Astrocyte (in vitro differentiated cells and primary cell): ENCODE measurements around the gene WNT1. TPM values are rescaled to one million over a fixed set of nuclear protein-coding genes. Genes with fewer than 3 reads are reported as not detected.

Experiments used
- DNase-seq: peaks from one replicate; pipeline ENCODE4 v3.0.0-alpha.2; 2010; ENCODE audit warnings: low read depth
- FAIRE-seq: peaks from 2 replicates; lab custom pipeline; 2011; peaks lifted over from hg19 to GRCh38; lab: Jason Lieb, UNC
- H2AFZ ChIP-seq: 2 replicates; pipeline ENCODE4 v1.6.0; 2012; ENCODE audit warnings: low read depth, low read length, inconsistent platforms
- H3K27ac ChIP-seq: 2 replicates; pipeline ENCODE4 v1.5.1; 2011; ENCODE audit warnings: low read depth, low read length, inconsistent platforms
- H3K27me3 ChIP-seq: 2 replicates; pipeline ENCODE4 v1.6.0; 2011; ENCODE audit warnings: low read length, inconsistent platforms; ENCODE audit not compliant: insufficient read depth
- H3K36me3 ChIP-seq: 2 replicates; pipeline ENCODE4 v1.5.1; 2011; ENCODE audit warnings: low read length, inconsistent platforms; ENCODE audit not compliant: insufficient read depth
- H3K4me1 ChIP-seq: 2 replicates; pipeline ENCODE4 v1.5.1; 2011; ENCODE audit warnings: low read length, inconsistent platforms; ENCODE audit not compliant: insufficient read depth
- H3K4me2 ChIP-seq: 2 replicates; pipeline ENCODE4 v1.6.0; 2012; ENCODE audit warnings: low read length, inconsistent platforms
- H3K4me3 ChIP-seq: 2 replicates; pipeline ENCODE4 v1.5.1; 2011; ENCODE audit warnings: low read depth, mild to moderate bottlenecking, low read length, inconsistent platforms; ENCODE audit not compliant: insufficient read depth
- H3K79me2 ChIP-seq: 2 replicates; pipeline ENCODE4 v1.6.0; 2012; ENCODE audit warnings: mild to moderate bottlenecking, low read length, inconsistent platforms; ENCODE audit not compliant: insufficient read depth
- H3K9ac ChIP-seq: 2 replicates; pipeline ENCODE4 v1.6.0; 2012; ENCODE audit warnings: mild to moderate bottlenecking, low read length, inconsistent platforms
- H3K9me3 ChIP-seq: 2 replicates; pipeline ENCODE4 v1.5.1; 2012; ENCODE audit warnings: low read depth, mild to moderate bottlenecking, low read length, inconsistent platforms; ENCODE audit not compliant: insufficient read depth
- H4K20me1 ChIP-seq: 2 replicates; pipeline ENCODE4 v1.6.0; 2012; ENCODE audit warnings: low read length, inconsistent platforms; ENCODE audit not compliant: insufficient read depth
- H3K27ac Mint-ChIP-seq: one replicate; pipeline ENCODE4 v1.8.0; 2021; ENCODE audit warnings: mild to moderate bottlenecking, mixed read lengths; ENCODE audit not compliant: unreplicated experiment
- H3K27me3 Mint-ChIP-seq: one replicate; pipeline ENCODE4 v1.8.0; 2021; ENCODE audit warnings: low read depth, mixed read lengths; ENCODE audit not compliant: unreplicated experiment
- H3K36me3 Mint-ChIP-seq: one replicate; pipeline ENCODE4 v1.8.0; 2021; ENCODE audit warnings: low read depth, mixed read lengths; ENCODE audit not compliant: unreplicated experiment
- H3K4me1 Mint-ChIP-seq: one replicate; pipeline ENCODE4 v1.8.0; 2021; ENCODE audit warnings: low read depth, mixed read lengths; ENCODE audit not compliant: unreplicated experiment
- H3K4me3 Mint-ChIP-seq: one replicate; pipeline ENCODE4 v1.8.0; 2021; ENCODE audit warnings: mild to moderate bottlenecking, moderate library complexity, mixed read lengths; ENCODE audit not compliant: unreplicated experiment
- H3K9me3 Mint-ChIP-seq: one replicate; pipeline ENCODE4 v1.8.0; 2021; ENCODE audit warnings: mild to moderate bottlenecking, mixed read lengths; ENCODE audit not compliant: unreplicated experiment
- EZH2 ChIP-seq: IDR thresholded peaks from 2 replicates; pipeline ENCODE4 v1.6.1; 2012; ENCODE audit warnings: mild to moderate bottlenecking, low read length, inconsistent platforms; ENCODE audit not compliant: insufficient read depth
- total RNA-seq: library from RNA; stranded (reverse); gene quantifications from 2 replicates; pipeline ENCODE4 v1.2.1, GENCODE V29; 2021
- TF ChIP-seq, protein P1 (sequence below): IDR thresholded peaks from 2 replicates; pipeline ENCODE4 v1.5.1; 2011; ENCODE audit warnings: low read depth, mild to moderate bottlenecking, inconsistent platforms, low read length, moderate library complexity; ENCODE audit not compliant: insufficient read depth

Gene WNT1
- total RNA-seq, 1 donor from 2014 or later: not detected

DNA sequence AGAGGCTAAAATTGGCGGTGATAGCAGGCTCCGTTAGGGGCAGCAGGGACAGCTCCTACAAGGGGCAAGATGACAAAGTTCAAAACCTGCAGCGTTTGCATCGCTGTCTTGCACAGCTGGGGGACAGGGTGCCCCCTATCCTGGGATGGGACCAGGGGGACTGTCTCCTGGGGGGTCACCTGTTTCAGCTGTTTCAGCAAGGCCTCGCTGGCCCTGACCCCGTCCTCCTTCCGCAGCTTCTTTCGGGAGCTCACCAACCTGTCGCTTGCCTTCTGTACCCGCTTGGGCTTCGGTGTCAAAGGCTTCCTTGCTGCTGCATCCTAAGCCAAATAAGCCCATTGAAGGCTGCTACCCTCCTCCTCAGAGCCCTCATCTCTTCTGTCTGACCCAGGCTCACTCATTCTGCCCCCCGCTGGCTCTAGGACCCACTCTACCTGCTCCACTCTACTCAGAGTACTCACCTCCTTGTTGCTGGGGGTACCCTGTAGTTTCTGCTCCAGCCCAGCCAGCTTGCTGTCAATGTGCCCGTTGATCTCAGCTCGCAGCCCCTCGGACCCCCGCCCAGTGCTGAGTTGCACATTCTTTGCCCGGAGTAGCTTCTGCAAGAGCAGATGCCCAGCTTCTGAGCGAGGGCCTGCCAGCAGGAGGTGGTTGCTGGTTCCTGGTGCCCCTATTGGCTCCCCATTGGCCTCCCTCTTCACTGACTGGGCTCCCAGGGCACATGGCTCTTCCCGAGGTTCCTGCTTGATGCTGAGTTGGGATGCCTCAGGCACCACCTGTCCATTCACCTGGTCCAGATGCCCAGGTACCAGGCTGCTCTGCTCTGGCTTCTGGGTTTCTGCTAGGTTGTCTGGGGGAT, 52.8 kb downstream of the WNT1 start:
- Histone ChIP-seq H3K9me3 (no peaks in the 10 kb centered on the region), H3K4me3 (no peak overlapping the region), H3K79me2 (peaks cover 7% of the 10 kb centered on the region), H4K20me1 (peaks cover 74% of the 10 kb centered on the region), H3K4me2 (no peak overlapping the region), H3K4me1 (no peaks in the 10 kb centered on the region), H3K27me3 (no peaks in the 10 kb centered on the region), H3K27ac (no peak overlapping the region), H2AFZ (no peak overlapping the region), H3K9ac (no peak overlapping the region), H3K36me3 (peaks cover 50% of the 10 kb centered on the region)
- no peaks in the 10 kb centered on the region for H3K27me3 Mint-ChIP-seq
- TF ChIP-seq, protein P1, sequence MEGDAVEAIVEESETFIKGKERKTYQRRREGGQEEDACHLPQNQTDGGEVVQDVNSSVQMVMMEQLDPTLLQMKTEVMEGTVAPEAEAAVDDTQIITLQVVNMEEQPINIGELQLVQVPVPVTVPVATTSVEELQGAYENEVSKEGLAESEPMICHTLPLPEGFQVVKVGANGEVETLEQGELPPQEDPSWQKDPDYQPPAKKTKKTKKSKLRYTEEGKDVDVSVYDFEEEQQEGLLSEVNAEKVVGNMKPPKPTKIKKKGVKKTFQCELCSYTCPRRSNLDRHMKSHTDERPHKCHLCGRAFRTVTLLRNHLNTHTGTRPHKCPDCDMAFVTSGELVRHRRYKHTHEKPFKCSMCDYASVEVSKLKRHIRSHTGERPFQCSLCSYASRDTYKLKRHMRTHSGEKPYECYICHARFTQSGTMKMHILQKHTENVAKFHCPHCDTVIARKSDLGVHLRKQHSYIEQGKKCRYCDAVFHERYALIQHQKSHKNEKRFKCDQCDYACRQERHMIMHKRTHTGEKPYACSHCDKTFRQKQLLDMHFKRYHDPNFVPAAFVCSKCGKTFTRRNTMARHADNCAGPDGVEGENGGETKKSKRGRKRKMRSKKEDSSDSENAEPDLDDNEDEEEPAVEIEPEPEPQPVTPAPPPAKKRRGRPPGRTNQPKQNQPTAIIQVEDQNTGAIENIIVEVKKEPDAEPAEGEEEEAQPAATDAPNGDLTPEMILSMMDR: no peak
- TF ChIP-seq EZH2: no peak
- FAIRE-seq (no peak), DNase-seq (no peak)
- H3K9me3 Mint-ChIP-seq: no peaks in the 10 kb centered on the region
- peaks cover 10% of the 10 kb centered on the region for H3K36me3 Mint-ChIP-seq
- no peak overlapping the region for H3K4me3 Mint-ChIP-seq
- peak overlapping the region; percentile 62 for H3K27ac Mint-ChIP-seq
- H3K4me1 Mint-ChIP-seq: no peaks in the 10 kb centered on the region

DNA sequence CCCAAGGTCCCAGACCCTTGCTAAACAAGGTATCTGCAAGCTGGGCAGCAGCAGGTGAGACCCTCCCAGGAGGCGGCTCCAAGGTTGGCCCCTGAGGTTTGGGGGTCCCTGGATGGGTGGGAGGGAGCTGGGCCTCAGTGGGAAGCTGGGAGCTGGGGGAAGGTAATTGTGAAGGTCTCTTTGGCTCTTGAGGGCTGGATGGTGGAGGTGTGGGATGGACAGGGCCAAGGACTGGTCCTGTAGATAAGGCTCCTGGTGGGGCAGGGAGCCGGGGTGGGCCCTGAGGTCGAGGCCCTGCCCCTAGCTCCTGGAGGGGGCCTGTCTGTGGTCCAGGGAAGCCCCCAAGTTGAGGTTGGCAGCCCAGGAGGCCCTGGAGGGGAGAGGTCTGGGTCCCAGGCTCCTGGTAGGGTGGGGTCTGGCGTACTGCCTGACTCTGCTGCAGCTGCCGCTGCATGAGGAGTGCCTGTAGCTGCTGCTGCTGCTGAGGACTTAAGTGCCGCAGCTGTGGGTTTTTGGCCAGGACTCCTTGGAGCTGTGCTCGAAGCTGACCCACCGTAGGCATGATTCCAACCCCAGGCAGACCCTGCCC, 53.5 kb downstream of the WNT1 start:
- Mint-ChIP-seq H3K27ac (no peak overlapping the region), H3K9me3 (no peaks in the 10 kb centered on the region), H3K4me1 (no peaks in the 10 kb centered on the region), H3K4me3 (no peak overlapping the region), H3K36me3 (peaks cover 12% of the 10 kb centered on the region), H3K27me3 (no peaks in the 10 kb centered on the region)
- peaks cover 70% of the 10 kb centered on the region for H4K20me1 ChIP-seq
- no peaks in the 10 kb centered on the region for H3K27me3 ChIP-seq
- no peak overlapping the region for H2AFZ ChIP-seq
- no peak for FAIRE-seq
- H3K9ac ChIP-seq: no peak overlapping the region
- H3K79me2 ChIP-seq: peaks cover 8% of the 10 kb centered on the region
- TF ChIP-seq, protein P1: no peak
- TF ChIP-seq EZH2: no peak
- DNase-seq: no peak
- H3K4me3 ChIP-seq: no peak overlapping the region
- peaks cover 48% of the 10 kb centered on the region for H3K36me3 ChIP-seq
- no peaks in the 10 kb centered on the region for H3K9me3 ChIP-seq
- H3K4me1 ChIP-seq: no peaks in the 10 kb centered on the region
- H3K4me2 ChIP-seq: no peak overlapping the region
- H3K27ac ChIP-seq: no peak overlapping the region

Other genes starting within 250 kb of the WNT1 start
- 28.9 and 33.5 TPM in 2 replicates for gene ADCY6, start 189.2 kb upstream of the WNT1 start, total RNA-seq
- gene CACNB3, start 159.8 kb upstream of the WNT1 start, total RNA-seq: 36.2 and 40.5 TPM in 2 replicates
- 66.7 and 77.1 TPM in 2 replicates for gene DDX23, start 126.2 kb upstream of the WNT1 start, total RNA-seq
- gene RND1, start 112.5 kb upstream of the WNT1 start, total RNA-seq: 2.2 and 2.4 TPM in 2 replicates
- gene FKBP11, start 52.8 kb upstream of the WNT1 start, total RNA-seq: 47.4 and 51.2 TPM in 2 replicates
- gene ARF3, start 20.8 kb upstream of the WNT1 start, total RNA-seq: 209 and 229 TPM in 2 replicates
- gene WNT10B, start 6.6 kb upstream of the WNT1 start, total RNA-seq: 0.79 and 1.1 TPM in 2 replicates
- 0.50 and 0.55 TPM in 2 replicates for gene DDN, start 21.1 kb downstream of the WNT1 start, total RNA-seq
- 47.1 and 49.6 TPM in 2 replicates for gene PRKAG1, start 40.5 kb downstream of the WNT1 start, total RNA-seq
- 81.7 and 86.9 TPM in 2 replicates for gene KMT2D, start 82.5 kb downstream of the WNT1 start, total RNA-seq
- gene RHEBL1, start 91.7 kb downstream of the WNT1 start, total RNA-seq: 1.3 and 1.9 TPM in 2 replicates
- gene DHH, start 116.5 kb downstream of the WNT1 start, total RNA-seq: 0.05 and 0.16 TPM in 2 replicates
- 58.7 and 61.0 TPM in 2 replicates for gene LMBR1L, start 132.5 kb downstream of the WNT1 start, total RNA-seq
- gene TUBA1B, start 153.1 kb downstream of the WNT1 start, total RNA-seq: 811 and 939 TPM in 2 replicates
- gene TUBA1A, start 210.8 kb downstream of the WNT1 start, total RNA-seq: 772 and 932 TPM in 2 replicates